ENCODE measurements around the gene TK2. TPM values are rescaled to one million over a fixed set of nuclear protein-coding genes. Genes with fewer than 3 reads are reported as not detected.

TK2 gene
- total and polyA plus RNA-seq, 5 donors, result 18.2 to 25.6 (median 24.4) TPM

- Histone ChIP-seq H3K9me3 (ENCODE audit: control insufficient read depth, low read length) (no peaks in the 10 kb centered on the region), H3K4me1 (ENCODE audit: control insufficient read depth, insufficient read depth, low read length) (no peaks in the 10 kb centered on the region), H3K27me3 (ENCODE audit: control insufficient read depth, insufficient read depth) (no peaks in the 10 kb centered on the region), H3K4me3 (ENCODE audit: low read length) (no peak overlapping the region), H3K27ac (ENCODE audit: low read length) (no peak overlapping the region)
- intact Hi-C loops (cut with DNase I), result no loop called here
- ATAC-seq (no peak), DNase-seq (no peak)
- WGBS, result 90% methylated on average over 2 of the region's 2 CpGs
These were observed 54.5 kb downstream of the TK2 start for GRCh38 chr16:66495440-66495839.

GRCh38 chr16:66494916-66495315 lies 55.0 kb downstream of the TK2 start:
- WGBS, result 97% methylated on average over 2 of the region's 2 CpGs
- Histone ChIP-seq H3K9me3 (ENCODE audit: control insufficient read depth, low read length) (no peaks in the 10 kb centered on the region), H3K4me3 (ENCODE audit: low read length) (no peak overlapping the region), H3K27ac (ENCODE audit: low read length) (no peak overlapping the region), H3K27me3 (ENCODE audit: control insufficient read depth, insufficient read depth) (no peaks in the 10 kb centered on the region), H3K4me1 (ENCODE audit: control insufficient read depth, insufficient read depth, low read length) (no peaks in the 10 kb centered on the region)
- DNase-seq (no peak), ATAC-seq (no peak)
- intact Hi-C loops (cut with DNase I), result no loop called here

GRCh38 chr16:66493490-66494401 lies 56.2 kb downstream of the TK2 start:
- H3K4me3 ChIP-seq (ENCODE audit: low read length), result no peak overlapping the region
- H3K27me3 ChIP-seq (ENCODE audit: control insufficient read depth, insufficient read depth), result no peaks in the 10 kb centered on the region
- intact Hi-C loops (cut with DNase I), result no loop called here
- WGBS, result 92% methylated on average over 14 of the region's 14 CpGs
- H3K9me3 ChIP-seq (ENCODE audit: control insufficient read depth, low read length), result no peaks in the 10 kb centered on the region
- DNase-seq (no peak), ATAC-seq (peak in 1 of 2 donors; percentile 15)
- no peaks in the 10 kb centered on the region for H3K4me1 ChIP-seq (ENCODE audit: control insufficient read depth, insufficient read depth, low read length)
- H3K27ac ChIP-seq (ENCODE audit: low read length), result no peak overlapping the region

GRCh38 chr16:66491716-66492064 lies 58.2 kb downstream of the TK2 start:
- no peak overlapping the region for H3K4me3 ChIP-seq (ENCODE audit: low read length)
- WGBS, result 89% methylated on average over 7 of the region's 7 CpGs
- no peaks in the 10 kb centered on the region for H3K9me3 ChIP-seq (ENCODE audit: control insufficient read depth, low read length)
- peaks cover 6% of the 10 kb centered on the region for H3K4me1 ChIP-seq (ENCODE audit: control insufficient read depth, insufficient read depth, low read length)
- no peaks in the 10 kb centered on the region for H3K27me3 ChIP-seq (ENCODE audit: control insufficient read depth, insufficient read depth)
- ATAC-seq, result no peak
- no peak for DNase-seq
- H3K27ac ChIP-seq (ENCODE audit: low read length), result no peak overlapping the region
- intact Hi-C loops (cut with DNase I), result no loop called here

DNA sequence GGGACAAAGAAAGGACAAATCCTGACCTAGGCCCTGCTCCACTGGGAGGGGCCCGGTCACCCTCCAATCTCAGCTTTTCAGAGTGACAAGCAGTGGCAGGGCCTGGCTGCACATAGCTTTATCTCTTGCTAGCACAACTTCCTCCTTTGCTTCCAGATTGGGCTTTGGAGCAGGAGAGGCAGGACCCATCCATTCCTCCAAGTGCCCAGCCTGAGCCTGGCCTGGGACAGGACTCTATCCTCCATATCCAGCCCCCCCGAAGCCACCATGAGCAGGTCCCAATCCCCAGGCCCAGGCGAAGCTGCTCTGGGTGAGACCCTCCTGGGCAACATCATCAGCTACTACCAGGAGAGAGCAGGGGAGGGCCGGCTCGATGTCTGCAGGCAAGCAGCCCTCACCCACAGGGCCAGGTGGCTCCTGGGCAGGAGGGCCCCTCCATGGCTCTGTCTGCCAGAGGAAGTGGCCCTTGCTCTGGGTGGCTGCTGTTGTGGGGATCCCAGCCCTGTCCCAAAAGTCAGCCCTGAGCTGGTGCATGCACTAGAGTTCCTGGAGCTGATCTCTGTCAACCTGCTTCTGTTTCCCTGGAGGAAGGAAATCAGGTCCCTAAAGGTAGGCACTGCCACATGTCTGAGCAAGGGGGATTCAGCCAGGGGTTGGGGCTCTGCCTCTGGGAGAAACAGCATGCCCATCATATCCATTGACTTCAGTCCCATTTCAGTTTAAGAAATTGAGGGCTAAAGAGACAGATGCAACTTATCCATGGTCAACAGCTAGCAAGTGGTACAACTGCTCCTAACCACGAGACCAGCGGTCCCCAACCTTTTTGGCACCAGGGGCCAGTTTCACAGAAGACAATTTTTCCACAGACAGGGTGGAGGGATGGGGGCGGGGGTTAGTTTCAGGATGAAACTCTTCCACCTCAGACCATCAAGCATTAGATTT lies 58.9 kb downstream of the TK2 start:
- no peaks in the 10 kb centered on the region for H3K27me3 ChIP-seq (ENCODE audit: control insufficient read depth, insufficient read depth)
- H3K9me3 ChIP-seq (ENCODE audit: control insufficient read depth, low read length), result no peaks in the 10 kb centered on the region
- intact Hi-C loops (cut with DNase I), result no loop called here
- no peak overlapping the region for H3K4me3 ChIP-seq (ENCODE audit: low read length)
- no peak overlapping the region for H3K27ac ChIP-seq (ENCODE audit: low read length)
- H3K4me1 ChIP-seq (ENCODE audit: control insufficient read depth, insufficient read depth, low read length), result peaks cover 9% of the 10 kb centered on the region
- DNase-seq, result no peak
- WGBS, result 72% methylated on average over 8 of the region's 8 CpGs
- peak; percentile 17 to 41 for ATAC-seq

GRCh38 chr16:66489818-66490217 lies 60.1 kb downstream of the TK2 start:
- intact Hi-C loops (cut with DNase I), result loop anchor here in 2 of 4 donors (5.0 to 10.0 kb wide), 2 partner anchors 115 to 133 kb away; partner anchors contain the start of gene CMTM3 (in 1 of the 2)
- WGBS, result 92% methylated on average over 5 of the region's 5 CpGs

GRCh38 chr16:66489385-66489784 lies 60.5 kb downstream of the TK2 start:
- no peaks in the 10 kb centered on the region for H3K9me3 ChIP-seq (ENCODE audit: control insufficient read depth, low read length)
- 82% methylated on average over 2 of the region's 2 CpGs for WGBS
- H3K4me3 ChIP-seq (ENCODE audit: low read length), result no peak overlapping the region
- DNase-seq (no peak), ATAC-seq (no peak)
- intact Hi-C loops (cut with DNase I), result loop anchor here in 2 of 4 donors (5.0 to 10.0 kb wide), 2 partner anchors 115 to 132 kb away; partner anchors contain the start of gene CMTM3 (in 1 of the 2)
- peaks cover 9% of the 10 kb centered on the region for H3K4me1 ChIP-seq (ENCODE audit: control insufficient read depth, insufficient read depth, low read length)
- no peaks in the 10 kb centered on the region for H3K27me3 ChIP-seq (ENCODE audit: control insufficient read depth, insufficient read depth)
- H3K27ac ChIP-seq (ENCODE audit: low read length), result no peak overlapping the region

More at GRCh38 chr16:66489818-66490217, 60.1 kb downstream of the TK2 start:
- no peaks in the 10 kb centered on the region for H3K27me3 ChIP-seq (ENCODE audit: control insufficient read depth, insufficient read depth)
- no peak for ATAC-seq
- no peak for DNase-seq
- H3K4me3 ChIP-seq (ENCODE audit: low read length), result no peak overlapping the region
- no peaks in the 10 kb centered on the region for H3K9me3 ChIP-seq (ENCODE audit: control insufficient read depth, low read length)
- H3K4me1 ChIP-seq (ENCODE audit: control insufficient read depth, insufficient read depth, low read length), result peaks cover 9% of the 10 kb centered on the region
- H3K27ac ChIP-seq (ENCODE audit: low read length), result no peak overlapping the region

- Histone ChIP-seq H3K27me3 (ENCODE audit: control insufficient read depth, insufficient read depth) (no peaks in the 10 kb centered on the region), H3K27ac (ENCODE audit: low read length) (no peak overlapping the region), H3K9me3 (ENCODE audit: control insufficient read depth, low read length) (no peaks in the 10 kb centered on the region), H3K4me3 (ENCODE audit: low read length) (no peak overlapping the region), H3K4me1 (ENCODE audit: control insufficient read depth, insufficient read depth, low read length) (peaks cover 9% of the 10 kb centered on the region)
- no peak for ATAC-seq
- no peak for DNase-seq
- WGBS, result 88% methylated on average over 1 of the region's 1 CpG
- intact Hi-C loops (cut with DNase I), result loop anchor here in 2 of 4 donors (5.0 to 10.0 kb wide), 2 partner anchors 116 to 131 kb away; partner anchors contain the start of gene CMTM3 (in 1 of the 2)
These were observed 61.4 kb downstream of the TK2 start for GRCh38 chr16:66488505-66488904.

DNA sequence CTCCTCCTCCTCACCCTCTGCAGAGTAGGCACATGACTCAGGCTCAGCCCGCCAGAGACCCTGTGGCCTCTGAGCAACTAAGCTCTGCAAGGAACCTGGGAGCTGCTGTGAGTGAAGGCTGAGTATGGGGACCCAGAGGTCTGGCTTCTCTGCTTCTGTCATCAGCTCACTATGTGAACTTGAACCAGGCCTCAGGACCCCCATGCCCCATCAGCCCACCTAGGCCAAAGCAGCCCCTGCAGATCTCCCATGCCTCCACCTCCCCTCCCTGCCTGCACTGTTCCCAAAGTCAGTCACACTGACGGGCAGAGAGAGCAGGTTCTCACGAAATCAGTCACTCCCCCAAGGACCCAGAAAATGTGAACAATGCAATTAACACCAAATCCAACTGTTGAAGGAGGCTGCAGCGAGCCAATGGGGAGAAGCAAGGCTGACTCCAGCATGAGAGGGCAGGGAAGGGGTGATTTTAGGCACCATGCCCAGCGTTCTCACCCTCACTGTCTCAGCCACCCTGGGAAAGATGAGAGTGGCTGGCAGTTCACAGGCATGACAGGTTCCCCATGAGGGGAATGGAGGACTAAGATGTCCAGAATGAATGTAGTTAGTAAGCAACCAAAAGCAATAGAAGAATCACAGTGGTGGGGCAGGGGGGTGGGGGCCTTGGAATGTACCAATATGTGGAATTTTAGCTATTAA lies 62.2 kb downstream of the TK2 start:
- intact Hi-C loops (cut with DNase I), result loop anchor here in 2 of 4 donors (5.0 to 10.0 kb wide), 2 partner anchors 117 to 130 kb away; partner anchors contain the start of gene CMTM3 (in 1 of the 2)
- Histone ChIP-seq H3K27me3 (ENCODE audit: control insufficient read depth, insufficient read depth) (no peaks in the 10 kb centered on the region), H3K27ac (ENCODE audit: low read length) (no peak overlapping the region), H3K4me1 (ENCODE audit: control insufficient read depth, insufficient read depth, low read length) (peaks cover 9% of the 10 kb centered on the region), H3K9me3 (ENCODE audit: control insufficient read depth, low read length) (no peaks in the 10 kb centered on the region), H3K4me3 (ENCODE audit: low read length) (no peak overlapping the region)
- ATAC-seq (peak in 1 of 2 donors; percentile 1), DNase-seq (no peak)
- WGBS, result 62% methylated on average over 5 of the region's 5 CpGs

Measured in right cardiac atrium (tissue), 5 donors.